Amniotic stem cell (primary cell): Measurements from ENCODE around the gene RECQL5.

Experiments used
- DNase-seq: peaks from one replicate; lab custom pipeline; 2025; lab: John Stamatoyannopoulos, UW

The RECQL5 gene

GRCh38 chr17:75633486-75634375 is 33.2 kb downstream of the RECQL5 start:
- peak; percentile 92 for DNase-seq

- DNase-seq = peak; percentile 87
These were observed 34.0 kb downstream of the RECQL5 start, which contains the start of gene SMIM5 for GRCh38 chr17:75632863-75633485. TSS of gene SMIM5 (plus strand) at chr17:75633434. CDS start at chr17:75640202, 6,768 bp downstream.

GRCh38 chr17:75632428-75632827 is 34.5 kb downstream of the RECQL5 start:
- no peak for DNase-seq

GRCh38 chr17:75631353-75631752 is 35.6 kb downstream of the RECQL5 start:
- DNase-seq = no peak

- no peak for DNase-seq
These were observed 36.7 kb downstream of the RECQL5 start for GRCh38 chr17:75630071-75630917.

GRCh38 chr17:75629157-75629556 is 37.8 kb downstream of the RECQL5 start:
- DNase-seq = no peak

- DNase-seq = no peak
These were observed 38.5 kb downstream of the RECQL5 start for GRCh38 chr17:75628425-75628824.

- no peak for DNase-seq
These were observed 39.9 kb downstream of the RECQL5 start for GRCh38 chr17:75627094-75627493.

- DNase-seq = no peak
These were observed 40.4 kb downstream of the RECQL5 start for GRCh38 chr17:75626496-75627038.

- no peak for DNase-seq
These were observed 41.0 kb downstream of the RECQL5 start for GRCh38 chr17:75625813-75626486.

- DNase-seq = no peak
These were observed 42.1 kb downstream of the RECQL5 start for GRCh38 chr17:75624714-75625345.

- no peak for DNase-seq
These were observed 42.9 kb downstream of the RECQL5 start for GRCh38 chr17:75624021-75624420.

- no peak for DNase-seq
These were observed 43.6 kb downstream of the RECQL5 start for GRCh38 chr17:75623386-75623785.

- DNase-seq = no peak
These were observed 44.1 kb downstream of the RECQL5 start for GRCh38 chr17:75622771-75623273.

GRCh38 chr17:75622076-75622475 is 44.9 kb downstream of the RECQL5 start:
- no peak for DNase-seq

GRCh38 chr17:75621489-75621888 is 45.5 kb downstream of the RECQL5 start:
- no peak for DNase-seq

- no peak for DNase-seq
These were observed 47.2 kb downstream of the RECQL5 start for GRCh38 chr17:75619506-75620431.

- DNase-seq = no peak
These were observed 49.3 kb downstream of the RECQL5 start for GRCh38 chr17:75617675-75618074.

GRCh38 chr17:75617218-75617617 is 49.7 kb downstream of the RECQL5 start:
- no peak for DNase-seq
